Testis (tissue), 3 donors: ENCODE data around the gene DOK6. TPM values are rescaled to one million over a fixed set of nuclear protein-coding genes. Genes with fewer than 3 reads are reported as not detected.
A peak's percentile ranks its signal among the peaks of the same experiment; 100 is the strongest.

ENCODE experiments used
- DNase-seq: peaks from one replicate; pipeline ENCODE4 v3.0.0-alpha.2; 2019
- H3K27ac ChIP-seq, 2 donors: fragments of 200-600 bp; sonication (generic); one replicate each; pipeline ENCODE4 v1.5.1; 2019
- H3K27me3 ChIP-seq: fragments of 200-600 bp; sonication (generic); one replicate; pipeline ENCODE4 v1.5.1; 2019
- H3K36me3 ChIP-seq: fragments of 200-600 bp; sonication (generic); one replicate; pipeline ENCODE4 v1.5.1; 2017; ENCODE audit warnings: low read depth; ENCODE audit errors: missing control alignments
- H3K4me1 ChIP-seq: fragments of 200-600 bp; sonication (generic); one replicate; pipeline ENCODE4 v1.5.1; 2019
- H3K4me3 ChIP-seq, 2 donors: fragments of 200-600 bp; sonication (generic); one replicate each; pipeline ENCODE4 v1.5.1; 2017 to 2019
- H3K9me3 ChIP-seq: fragments of 200-600 bp; sonication (generic); one replicate; pipeline ENCODE4 v1.5.1; 2017
- CTCF ChIP-seq, 3 experiments: fragments of 450-650 bp in 2 of 3; fragments of 200-600 bp in 1 of 3; sonication (generic) in 1 of 3; IDR thresholded peaks; one replicate each; pipeline ENCODE4 v1.5.1; 2016 to 2019; ENCODE audit warnings: antibody characterized with exemption in 3 of 3, mild to moderate bottlenecking in 2 of 3, moderate library complexity in 1 of 3
- POLR2A ChIP-seq: fragments of 450-650 bp; IDR thresholded peaks from one replicate; pipeline ENCODE4 v1.6.1; 2017; ENCODE audit warnings: antibody characterized with exemption, mild to moderate bottlenecking, moderate library complexity
- WGBS, 2 donors: methylation state at CpG; one replicate each; pipeline ENCODE4 v1.1.5; 2018; 5-methylcytosine and 5-hydroxymethylcytosine counted together
- intact Hi-C: fragments of 100-400 bp; cut with DNase I; formaldehyde crosslinking; loops from one replicate; pipeline ENCODE4 v1.15.1; 2023; ENCODE audit warnings: low total_unique reads
- polyA plus RNA-seq: library from polyadenylated mRNA; stranded (reverse); fragments of 350-450 nt; fragmentation: Illumina TruSeq; extraction: RNeasy Lipid Tissue Mini Kit (QIAGEN cat#74804); gene quantifications from one replicate; pipeline ENCODE4 v1.2.3, GENCODE V29; 2014; ENCODE audit warnings: low read depth, low replicate concordance; ENCODE audit not compliant: insufficient read depth
- total RNA-seq, 2 donors: library from RNA; depleted of rRNA; stranded (reverse); fragments of >200 nt; gene quantifications; one replicate each; pipeline ENCODE4 v1.2.3, GENCODE V29; 2016

DOK6 gene
- total and polyA plus RNA-seq, 3 donors from 2014 or later, result 0.71 to 11.1 (median 8.5) TPM

DNA sequence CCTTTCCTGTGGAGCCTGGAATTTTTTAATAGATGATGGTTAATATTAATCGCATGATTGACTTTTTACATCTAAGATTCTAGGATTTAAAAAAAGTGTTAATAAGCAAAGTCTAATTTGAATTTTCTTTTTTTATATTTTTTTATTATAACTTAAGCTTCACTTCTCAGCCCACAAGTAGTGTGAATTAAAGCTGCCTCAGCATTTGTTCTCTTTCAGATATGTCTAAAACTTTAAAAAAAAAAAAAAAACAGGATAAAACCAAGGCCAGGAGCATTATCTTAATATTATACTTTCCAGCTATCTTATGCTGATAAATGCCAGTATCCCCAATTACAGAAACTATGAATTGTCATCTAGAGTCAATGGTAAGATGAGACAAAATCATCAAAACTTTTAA is 437.3 kb downstream of the DOK6 start:
- H3K9me3 ChIP-seq, result no peaks in the 10 kb centered on the region
- no peak overlapping the region for H3K27ac ChIP-seq
- no peaks in the 10 kb centered on the region for H3K27me3 ChIP-seq
- 75 to 84% methylated on average over 1 of the region's 1 CpG for WGBS, 2 donors
- no peak for DNase-seq
- TF ChIP-seq POLR2A, result no peak
- no peak for TF ChIP-seq CTCF (IDR thresholded peaks at IDR 0.05)
- H3K4me3 ChIP-seq, result no peak overlapping the region
- H3K4me1 ChIP-seq, result no peaks in the 10 kb centered on the region
- no peaks in the 10 kb centered on the region for H3K36me3 ChIP-seq
- intact Hi-C loops, result no loop called here

DNA sequence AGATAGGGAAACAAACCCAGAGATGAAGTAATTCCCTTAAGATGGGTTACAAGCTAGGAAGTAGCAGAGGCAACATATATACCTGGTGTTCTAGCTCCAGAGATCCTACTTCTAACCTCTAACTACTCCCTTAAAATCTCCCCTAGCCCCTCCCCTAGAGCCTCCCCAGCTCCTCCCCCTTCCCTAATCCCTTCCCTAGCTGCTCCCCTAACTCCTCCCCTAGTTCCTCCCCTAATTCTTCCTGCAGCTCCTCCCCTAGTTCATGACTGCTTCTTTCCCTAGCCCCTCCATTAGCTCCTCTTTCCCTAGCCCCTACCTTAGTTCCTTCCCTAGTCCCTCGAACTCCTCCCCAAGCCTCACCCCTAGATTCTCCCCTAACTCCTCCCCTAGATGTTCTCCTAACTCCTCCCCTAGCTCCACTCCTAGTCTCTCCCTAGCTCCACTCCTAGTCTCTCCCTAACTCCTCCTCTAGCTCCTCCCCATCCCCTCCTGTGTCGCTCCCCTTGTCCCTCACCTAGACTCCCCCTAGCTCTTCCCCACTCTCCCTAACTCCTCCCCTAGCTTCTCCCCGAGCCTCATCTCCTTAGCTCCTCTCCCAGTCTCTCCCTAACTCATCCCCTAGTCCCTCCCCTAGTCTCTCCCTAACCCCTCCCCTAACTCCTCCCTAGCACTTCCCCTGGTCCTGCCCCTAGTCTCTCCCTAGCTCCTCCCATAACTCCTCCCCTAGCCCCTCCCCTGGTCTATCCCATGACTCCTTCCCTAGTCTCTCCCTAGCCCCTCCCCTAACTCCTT is 438.1 kb downstream of the DOK6 start:
- H3K4me3 ChIP-seq, result peak overlapping the region in 1 of 2 donors; percentile 9
- no peaks in the 10 kb centered on the region for H3K27me3 ChIP-seq
- peak; percentile 51 for DNase-seq
- WGBS, 2 donors, result 71 to 79% methylated on average over 3 of the region's 3 CpGs
- intact Hi-C loops, result no loop called here
- H3K4me1 ChIP-seq, result no peaks in the 10 kb centered on the region
- no peaks in the 10 kb centered on the region for H3K36me3 ChIP-seq
- no peaks in the 10 kb centered on the region for H3K9me3 ChIP-seq
- TF ChIP-seq POLR2A, result no peak
- no peak for TF ChIP-seq CTCF (IDR thresholded peaks at IDR 0.05)
- no peak overlapping the region for H3K27ac ChIP-seq

DNA sequence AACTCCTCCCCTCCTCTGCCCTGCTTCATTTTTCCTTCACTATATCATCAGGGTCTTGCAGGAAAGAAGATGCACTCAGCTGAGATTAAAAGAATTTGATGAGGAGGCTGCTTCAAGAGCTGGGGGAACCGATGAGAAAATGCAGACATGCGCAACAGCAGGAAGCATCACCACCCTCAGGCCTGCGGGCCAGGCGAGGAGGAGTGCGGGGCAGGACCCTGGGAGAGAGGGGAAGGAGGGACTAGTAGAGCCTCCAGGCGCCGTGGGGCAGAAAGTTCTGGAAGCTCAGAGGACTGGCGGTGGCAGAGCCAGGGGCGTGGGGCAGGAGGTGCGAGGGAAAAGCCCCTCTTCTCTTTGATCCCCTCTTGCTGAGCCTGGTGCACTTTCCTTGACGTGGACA is 438.8 kb downstream of the DOK6 start:
- Histone ChIP-seq H3K4me1 (no peaks in the 10 kb centered on the region), H3K9me3 (no peaks in the 10 kb centered on the region), H3K36me3 (no peaks in the 10 kb centered on the region), H3K4me3 (peak overlapping the region in 1 of 2 donors; percentile 9), H3K27me3 (no peaks in the 10 kb centered on the region), H3K27ac (no peak overlapping the region)
- no peak for TF ChIP-seq POLR2A
- TF ChIP-seq CTCF (IDR thresholded peaks at IDR 0.05), result no peak
- intact Hi-C loops, result no loop called here
- DNase-seq, result no peak
- 69 to 79% methylated on average over 11 of the region's 11 CpGs for WGBS, 2 donors

- no peaks in the 10 kb centered on the region for H3K36me3 ChIP-seq
Measured at GRCh38 chr18:69840001-69840400, 439.3 kb downstream of the DOK6 start.

More at GRCh38 chr18:69840001-69840400, 439.3 kb downstream of the DOK6 start:
- Histone ChIP-seq H3K27ac (no peak overlapping the region), H3K4me3 (no peak overlapping the region), H3K27me3 (no peaks in the 10 kb centered on the region), H3K4me1 (no peaks in the 10 kb centered on the region), H3K9me3 (no peaks in the 10 kb centered on the region)
- WGBS, 2 donors, result 71 to 76% methylated on average over 11 of the region's 11 CpGs
- DNase-seq, result no peak
- intact Hi-C loops, result no loop called here
- no peak for TF ChIP-seq POLR2A
- TF ChIP-seq CTCF (IDR thresholded peaks at IDR 0.05), result no peak
